ENCODE data around the gene CREBBP. TPM values are rescaled to one million over a fixed set of nuclear protein-coding genes. Genes with fewer than 3 reads are reported as not detected.
"Not testable (repeated sequence)": the region's sequence is repeated elsewhere in the genome, so short reads cannot be mapped to it uniquely, and the experiment has no call there.

Gene CREBBP
- total RNA-seq, 1 donor from 2014 or later: 72.8 TPM

GRCh38 chr16:3716831-3717234 is 163.7 kb downstream of the CREBBP start:
- Histone ChIP-seq H3K9me3 (no peaks in the 10 kb centered on the region), H3K27me3 (no peaks in the 10 kb centered on the region), H3K4me3 (peak overlapping the region; percentile 97), H3K4me1 (no peaks in the 10 kb centered on the region), H3K27ac (peak overlapping the region; percentile 90), H3K36me3 (peaks cover 5% of the 10 kb centered on the region)
- peak; percentile 21 for ATAC-seq
- intact Hi-C loops (cut with DNase I): no loop called here
- TF ChIP-seq, protein P1, sequence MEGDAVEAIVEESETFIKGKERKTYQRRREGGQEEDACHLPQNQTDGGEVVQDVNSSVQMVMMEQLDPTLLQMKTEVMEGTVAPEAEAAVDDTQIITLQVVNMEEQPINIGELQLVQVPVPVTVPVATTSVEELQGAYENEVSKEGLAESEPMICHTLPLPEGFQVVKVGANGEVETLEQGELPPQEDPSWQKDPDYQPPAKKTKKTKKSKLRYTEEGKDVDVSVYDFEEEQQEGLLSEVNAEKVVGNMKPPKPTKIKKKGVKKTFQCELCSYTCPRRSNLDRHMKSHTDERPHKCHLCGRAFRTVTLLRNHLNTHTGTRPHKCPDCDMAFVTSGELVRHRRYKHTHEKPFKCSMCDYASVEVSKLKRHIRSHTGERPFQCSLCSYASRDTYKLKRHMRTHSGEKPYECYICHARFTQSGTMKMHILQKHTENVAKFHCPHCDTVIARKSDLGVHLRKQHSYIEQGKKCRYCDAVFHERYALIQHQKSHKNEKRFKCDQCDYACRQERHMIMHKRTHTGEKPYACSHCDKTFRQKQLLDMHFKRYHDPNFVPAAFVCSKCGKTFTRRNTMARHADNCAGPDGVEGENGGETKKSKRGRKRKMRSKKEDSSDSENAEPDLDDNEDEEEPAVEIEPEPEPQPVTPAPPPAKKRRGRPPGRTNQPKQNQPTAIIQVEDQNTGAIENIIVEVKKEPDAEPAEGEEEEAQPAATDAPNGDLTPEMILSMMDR (IDR thresholded peaks at IDR 0.05): no peak
- no peak for DNase-seq

GRCh38 chr16:3715430-3715829 is 165.1 kb downstream of the CREBBP start:
- Histone ChIP-seq H3K9me3 (no peaks in the 10 kb centered on the region), H3K36me3 (peaks cover 5% of the 10 kb centered on the region), H3K4me1 (no peaks in the 10 kb centered on the region), H3K27me3 (no peaks in the 10 kb centered on the region), H3K4me3 (no peak overlapping the region), H3K27ac (no peak overlapping the region)
- ATAC-seq (no peak), DNase-seq (no peak)
- intact Hi-C loops (cut with DNase I): no loop called here
- TF ChIP-seq, protein P1 (IDR thresholded peaks at IDR 0.05): no peak

DNA sequence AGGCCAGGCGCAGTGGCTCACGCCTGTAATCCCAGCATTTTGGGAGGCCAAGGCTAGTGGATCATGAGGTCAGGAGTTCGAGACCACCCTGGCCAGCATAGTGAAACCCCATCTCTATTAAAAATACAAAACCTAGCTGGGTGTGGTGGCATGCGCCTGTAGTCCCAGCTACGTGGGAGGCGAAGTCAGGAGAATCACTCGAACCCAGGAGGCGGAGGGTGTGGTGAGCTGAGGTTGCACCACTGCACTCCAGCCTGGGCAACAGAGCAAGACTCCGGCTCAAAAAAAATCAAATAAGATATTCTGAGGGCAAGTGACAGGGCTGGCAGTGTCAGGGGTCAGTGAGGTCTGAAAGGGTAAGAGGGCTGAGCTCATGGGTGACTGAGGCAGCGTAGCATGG is 166.1 kb downstream of the CREBBP start:
- H3K4me3 ChIP-seq; DNase-seq; H3K9me3 ChIP-seq; H3K27ac ChIP-seq; H3K27me3 ChIP-seq; ATAC-seq; intact Hi-C loops (cut with DNase I); H3K4me1 ChIP-seq; H3K36me3 ChIP-seq: not testable (repeated sequence)

- no peak overlapping the region for H3K27ac ChIP-seq
Measured at GRCh38 chr16:3713587-3714242, 166.8 kb downstream of the CREBBP start.

GRCh38 chr16:3712861-3713372 is 167.6 kb downstream of the CREBBP start:
- peaks cover 5% of the 10 kb centered on the region for H3K36me3 ChIP-seq
- H3K27me3 ChIP-seq: no peaks in the 10 kb centered on the region
- H3K27ac ChIP-seq: no peak overlapping the region
- no peaks in the 10 kb centered on the region for H3K9me3 ChIP-seq
- intact Hi-C loops (cut with DNase I): no loop called here
- ATAC-seq: no peak
- H3K4me3 ChIP-seq: no peak overlapping the region
- DNase-seq: no peak
- TF ChIP-seq, protein P1 (IDR thresholded peaks at IDR 0.05): no peak
- H3K4me1 ChIP-seq: no peaks in the 10 kb centered on the region

More at GRCh38 chr16:3713587-3714242, 166.8 kb downstream of the CREBBP start:
- TF ChIP-seq, protein P1 (IDR thresholded peaks at IDR 0.05): no peak
- Histone ChIP-seq H3K27me3 (no peaks in the 10 kb centered on the region), H3K4me1 (no peaks in the 10 kb centered on the region), H3K4me3 (no peak overlapping the region), H3K9me3 (no peaks in the 10 kb centered on the region), H3K36me3 (peaks cover 5% of the 10 kb centered on the region)
- intact Hi-C loops (cut with DNase I): no loop called here
- ATAC-seq: no peak
- DNase-seq: no peak

DNA sequence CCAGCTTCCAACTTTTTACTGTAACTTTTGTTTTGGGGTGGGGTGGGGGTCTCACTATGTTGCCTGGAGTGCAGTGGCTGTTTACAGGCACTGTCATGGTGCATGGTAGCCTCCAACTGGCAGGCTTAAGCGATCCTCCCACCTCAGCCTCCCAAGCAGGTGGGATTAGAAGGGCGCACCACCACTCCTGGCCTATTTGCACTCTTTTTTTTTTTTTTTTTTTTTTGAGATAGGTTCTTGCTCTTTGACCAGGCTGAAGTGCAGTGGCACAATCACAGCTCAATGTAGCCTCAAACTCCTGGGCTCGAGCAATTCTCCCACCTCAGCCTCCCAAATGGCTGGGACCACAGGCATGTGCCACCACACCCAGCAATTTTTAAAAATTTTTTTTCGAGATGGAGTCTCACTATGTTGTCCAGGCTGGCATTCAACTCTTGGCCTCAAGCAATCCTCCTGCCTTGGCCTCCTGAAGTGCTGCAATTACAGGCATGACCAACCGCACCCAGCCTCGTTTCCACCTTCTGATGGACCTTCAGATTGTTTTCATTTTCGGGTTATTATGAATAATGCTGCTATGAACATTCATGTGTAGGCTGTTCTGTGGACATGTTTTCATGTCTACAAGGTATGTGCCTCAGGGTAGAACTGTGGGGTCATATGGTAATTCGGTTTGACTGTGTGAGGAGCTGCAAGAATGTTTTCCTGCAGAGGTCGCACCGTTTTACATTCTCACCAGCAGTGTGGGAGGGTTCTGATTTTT is 174.1 kb downstream of the CREBBP start:
- no peak overlapping the region for H3K4me3 ChIP-seq
- DNase-seq (no peak), ATAC-seq (no peak)
- H3K4me1 ChIP-seq: no peaks in the 10 kb centered on the region
- TF ChIP-seq, protein P1 (IDR thresholded peaks at IDR 0.05): no peak
- H3K9me3 ChIP-seq: no peaks in the 10 kb centered on the region
- no peaks in the 10 kb centered on the region for H3K36me3 ChIP-seq
- no peak overlapping the region for H3K27ac ChIP-seq
- H3K27me3 ChIP-seq: no peaks in the 10 kb centered on the region
- intact Hi-C loops (cut with DNase I): no loop called here
